B cell (primary cell): ENCODE measurements around the gene CNIH1.

Experiments used
- CTCF ChIP-seq: fragments of 200-600 bp; IDR thresholded peaks from one replicate; pipeline ENCODE4 v1.8.0; 2022; ENCODE audit warnings: antibody characterized with exemption, mild to moderate bottlenecking
- EZH2 ChIP-seq: IDR thresholded peaks from 2 replicates; pipeline ENCODE4 v1.6.1; 2012; ENCODE audit warnings: borderline replicate concordance, low read depth, mild to moderate bottlenecking, moderate library complexity, low read length; ENCODE audit not compliant: insufficient read depth, poor library complexity, severe bottlenecking

- TF ChIP-seq CTCF (peak; percentile 24), EZH2 (no peak)
Observed at GRCh38 chr14:54488318-54488645, 47.1 kb upstream of the CNIH1 start.
